Pancreas (tissue), 10 donors: Measurements from ENCODE around the gene CCDC30. TPM values are rescaled to one million over a fixed set of nuclear protein-coding genes. Genes with fewer than 3 reads are reported as not detected.

Source experiments
- ATAC-seq, 4 donors: fragments of 200-7000 bp; cut with Tn5 transposase; one replicate each; pipeline versions ENCODE4 v1.8.0 to v1.9.1; 2020; ENCODE audit warnings: mild to moderate bottlenecking in 4 of 4, moderate library complexity in 4 of 4
- DNase-seq, 6 donors: peaks; one replicate each; pipeline ENCODE4 v3.0.0-alpha.2; 2020
- FAIRE-seq: peaks from 2 replicates; lab custom pipeline; 2012; peaks lifted over from hg19 to GRCh38; lab: Jason Lieb, UNC
- H3K27ac ChIP-seq, 4 donors: fragments of 200-600 bp; sonication (generic); 1 replicate in 3 of 4; 2 replicates in 1 of 4; pipeline versions ENCODE4 v1.5.0 to v1.8.0; 2020
- H3K27me3 ChIP-seq, 4 donors: fragments of 200-600 bp; one replicate each; pipeline ENCODE4 v1.8.0; 2021
- H3K36me3 ChIP-seq, 3 donors: fragments of 200-600 bp; sonication (generic) in 1 of 3; one replicate each; pipeline versions ENCODE4 v1.5.0 to v1.8.0; 2020 to 2021
- H3K4me1 ChIP-seq, 3 donors: fragments of 200-600 bp; one replicate each; pipeline ENCODE4 v1.8.0; 2021
- H3K4me3 ChIP-seq, 4 donors: fragments of 200-600 bp; sonication (generic) in 2 of 4; one replicate each; pipeline versions ENCODE4 v1.5.0 to v1.8.0; 2020 to 2021
- H3K9me3 ChIP-seq, 4 donors: fragments of 200-600 bp; one replicate each; pipeline ENCODE4 v1.8.0; 2021
- WGBS, 2 donors: extraction: QIAGEN DNeasy Blood & Tissue Kit; methylation state at CpG; one replicate each; pipeline ENCODE4 v1.1.7; 2013; 5-methylcytosine and 5-hydroxymethylcytosine counted together
- intact Hi-C, 3 donors: fragments of 100-400 bp; cut with DNase I; formaldehyde crosslinking; loops; one replicate each; pipeline versions ENCODE4 v1.11.1 to v1.14.2; 2022
- polyA plus RNA-seq, 2 donors: library from polyadenylated mRNA; stranded (reverse); fragments of 200-250 nt; gene quantifications; one replicate each; pipeline ENCODE4 v1.2.3, GENCODE V29; 2013
- total RNA-seq, 6 donors: library from RNA; stranded (reverse); fragmentation: NEBNext Ultra II Directional in 4 of 6; extraction: Animal tissue kit (Norgen Biotek cat#: 25700) in 4 of 6; gene quantifications; one replicate each; pipeline versions ENCODE4 v1.2.1 to v1.2.4, GENCODE V29; 2021 to 2023
- TF ChIP-seq, protein P1 (sequence below), 4 donors: fragments of 200-600 bp; sonication (generic) in 3 of 4; IDR thresholded peaks; one replicate each; pipeline versions ENCODE4 v1.5.0 to v1.8.0; 2021; ENCODE audit warnings: antibody characterized with exemption in 4 of 4
- donor health status: healthy with polysubstance abuse.
- donor health status: DM: no; HTN: no; CAD: no; lungs with moderate emphysema.
- donor health status: DM: no; HTN: no; CAD: no.
- donor health status: control.
- donor health status: control.
- donor health status: Bipolar disorder and iron deficiency.
- donor health status: DM: yes; HTN: yes; CAD: no.
- donor health status: DM: no; HTN: no; CAD: no.
- donor health status: DM: no; HTN: no; CAD: no.
- donor health status: DM: yes; HTN: yes; CAD: no.

The CCDC30 gene
- total and polyA plus RNA-seq, 8 donors: 2.0 to 5.6 (median 3.0) TPM

DNA sequence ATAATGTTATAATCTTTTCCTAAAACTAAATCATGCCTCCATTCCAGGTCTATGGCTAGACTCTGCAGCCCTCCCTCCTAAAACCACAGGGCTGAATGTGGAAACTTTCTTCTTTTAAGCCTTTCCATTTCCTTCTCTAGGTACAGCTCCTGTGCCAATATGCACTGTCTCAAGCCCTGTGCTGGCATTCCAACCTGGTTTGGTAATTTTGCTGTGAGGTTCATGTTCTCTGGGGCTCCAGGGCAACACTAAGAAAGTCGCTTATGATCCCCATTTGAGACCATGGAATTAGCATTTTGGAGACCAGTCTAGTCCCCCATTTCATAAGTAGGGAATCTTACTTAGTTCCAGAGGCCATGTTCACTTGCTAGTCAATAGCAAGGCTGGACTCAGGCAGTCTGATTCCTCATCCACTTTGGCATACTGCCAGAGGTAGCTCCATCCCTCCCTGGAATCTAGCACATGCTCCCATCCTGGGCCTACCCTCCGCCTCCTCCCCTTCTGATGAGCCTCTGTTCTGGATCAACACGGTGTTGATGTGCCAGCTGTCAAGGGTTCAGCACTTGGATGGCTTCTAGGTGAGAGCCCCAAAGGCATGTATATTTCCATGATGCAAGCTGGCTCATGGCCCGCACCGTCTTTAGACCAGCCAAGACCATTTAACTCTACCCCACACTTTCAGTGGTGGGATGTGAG is 43.8 kb upstream of the CCDC30 start:
- H3K36me3 ChIP-seq: no peaks in the 10 kb centered on the region
- 89 to 95% methylated on average over 5 of the region's 5 CpGs for whole genome bisulfite sequencing, 2 donors
- no peak overlapping the region for H3K27ac ChIP-seq
- DNase-seq: no peak
- ATAC-seq: no peak
- peaks cover 0 to 13% (median 11%) of the 10 kb centered on the region in 3 donors for H3K4me1 ChIP-seq
- no peak overlapping the region for H3K4me3 ChIP-seq
- no peaks in the 10 kb centered on the region for H3K27me3 ChIP-seq
- intact Hi-C loops: no loop called here
- FAIRE-seq: no peak
- TF ChIP-seq, protein P1, sequence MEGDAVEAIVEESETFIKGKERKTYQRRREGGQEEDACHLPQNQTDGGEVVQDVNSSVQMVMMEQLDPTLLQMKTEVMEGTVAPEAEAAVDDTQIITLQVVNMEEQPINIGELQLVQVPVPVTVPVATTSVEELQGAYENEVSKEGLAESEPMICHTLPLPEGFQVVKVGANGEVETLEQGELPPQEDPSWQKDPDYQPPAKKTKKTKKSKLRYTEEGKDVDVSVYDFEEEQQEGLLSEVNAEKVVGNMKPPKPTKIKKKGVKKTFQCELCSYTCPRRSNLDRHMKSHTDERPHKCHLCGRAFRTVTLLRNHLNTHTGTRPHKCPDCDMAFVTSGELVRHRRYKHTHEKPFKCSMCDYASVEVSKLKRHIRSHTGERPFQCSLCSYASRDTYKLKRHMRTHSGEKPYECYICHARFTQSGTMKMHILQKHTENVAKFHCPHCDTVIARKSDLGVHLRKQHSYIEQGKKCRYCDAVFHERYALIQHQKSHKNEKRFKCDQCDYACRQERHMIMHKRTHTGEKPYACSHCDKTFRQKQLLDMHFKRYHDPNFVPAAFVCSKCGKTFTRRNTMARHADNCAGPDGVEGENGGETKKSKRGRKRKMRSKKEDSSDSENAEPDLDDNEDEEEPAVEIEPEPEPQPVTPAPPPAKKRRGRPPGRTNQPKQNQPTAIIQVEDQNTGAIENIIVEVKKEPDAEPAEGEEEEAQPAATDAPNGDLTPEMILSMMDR (IDR thresholded peaks at IDR 0.05): no peak
- no peaks in the 10 kb centered on the region for H3K9me3 ChIP-seq

DNA sequence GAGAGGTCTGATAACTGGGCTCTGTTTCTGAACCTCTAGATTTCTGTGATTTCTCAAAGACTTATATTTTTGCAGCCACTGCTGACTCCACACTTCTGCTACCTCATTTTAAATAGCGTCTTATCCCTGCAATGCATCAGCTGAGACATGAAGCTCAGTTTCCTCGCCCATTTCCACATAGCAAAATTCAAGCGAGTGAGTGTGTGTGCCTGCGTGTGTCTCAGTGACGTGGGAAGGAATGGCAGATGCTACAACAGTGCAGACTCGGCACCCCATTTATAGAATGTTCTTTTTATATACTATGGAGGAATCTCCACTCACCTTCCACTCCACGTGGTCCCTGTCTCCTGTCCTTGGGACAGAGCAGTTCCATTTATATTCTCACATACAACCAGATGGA is 43.0 kb upstream of the CCDC30 start:
- Histone ChIP-seq H3K36me3 (no peaks in the 10 kb centered on the region), H3K27ac (no peak overlapping the region), H3K9me3 (no peaks in the 10 kb centered on the region), H3K4me1 (peaks cover 0 to 13% (median 11%) of the 10 kb centered on the region in 3 donors), H3K27me3 (no peaks in the 10 kb centered on the region), H3K4me3 (no peak overlapping the region)
- 87 to 88% methylated on average over 7 of the region's 7 CpGs for WGBS, 2 donors
- DNase-seq: no peak
- no peak for FAIRE-seq
- ATAC-seq: no peak
- TF ChIP-seq, protein P1 (IDR thresholded peaks at IDR 0.05): no peak
- intact Hi-C loops: no loop called here

- WGBS, 2 donors: 3 to 4% methylated on average over 10 of the region's 10 CpGs
- H3K36me3 ChIP-seq: no peaks in the 10 kb centered on the region
- peak; percentile 53 to 79 (median 69) for DNase-seq
- intact Hi-C loops: no loop called here
- H3K4me1 ChIP-seq: peaks cover 0 to 13% (median 11%) of the 10 kb centered on the region in 3 donors
- peak; percentile 68 to 84 (median 83) for ATAC-seq
- no peaks in the 10 kb centered on the region for H3K27me3 ChIP-seq
- TF ChIP-seq, protein P1 (IDR thresholded peaks at IDR 0.05): no peak
- FAIRE-seq: no peak
- H3K27ac ChIP-seq: peak overlapping the region in 1 of 4 donors; percentile 20
- no peak overlapping the region for H3K4me3 ChIP-seq
- H3K9me3 ChIP-seq: no peaks in the 10 kb centered on the region
Observed at GRCh38 chr1:42420911-42421585, 42.0 kb upstream of the CCDC30 start.

- no peaks in the 10 kb centered on the region for H3K27me3 ChIP-seq
- DNase-seq (no peak), ATAC-seq (no peak), FAIRE-seq (no peak)
- WGBS, 2 donors: 78 to 83% methylated on average over 9 of the region's 9 CpGs
- TF ChIP-seq, protein P1 (IDR thresholded peaks at IDR 0.05): no peak
- no peak overlapping the region for H3K27ac ChIP-seq
- intact Hi-C loops: no loop called here
- H3K9me3 ChIP-seq: no peaks in the 10 kb centered on the region
- peaks cover 0 to 13% (median 11%) of the 10 kb centered on the region in 3 donors for H3K4me1 ChIP-seq
- H3K36me3 ChIP-seq: no peaks in the 10 kb centered on the region
- H3K4me3 ChIP-seq: no peak overlapping the region
Observed at GRCh38 chr1:42422737-42423136, 40.3 kb upstream of the CCDC30 start.

DNA sequence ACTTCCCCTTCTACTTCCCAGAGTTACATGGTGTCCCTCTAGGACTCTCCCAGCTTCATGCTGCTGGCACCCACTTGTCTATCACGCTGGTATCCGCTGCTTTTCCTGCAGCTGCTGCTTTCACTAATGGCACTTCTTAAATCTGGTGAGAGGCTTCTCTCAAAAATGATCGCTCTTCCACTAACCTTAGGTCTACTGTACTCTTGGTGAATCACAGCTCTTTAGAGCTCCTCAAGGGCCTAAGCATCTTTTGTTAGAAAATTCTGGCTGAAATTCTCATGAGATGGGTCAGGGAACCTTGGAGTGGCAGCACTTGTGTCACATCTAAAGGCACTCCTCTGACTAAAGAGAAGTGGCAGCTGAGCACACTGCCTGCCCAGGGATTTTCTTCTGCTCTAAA is 39.4 kb upstream of the CCDC30 start:
- ATAC-seq (no peak), DNase-seq (no peak), FAIRE-seq (no peak)
- Histone ChIP-seq H3K4me3 (no peak overlapping the region), H3K27me3 (no peaks in the 10 kb centered on the region), H3K36me3 (no peaks in the 10 kb centered on the region), H3K4me1 (peaks cover 0 to 13% (median 11%) of the 10 kb centered on the region in 3 donors), H3K27ac (no peak overlapping the region), H3K9me3 (no peaks in the 10 kb centered on the region)
- TF ChIP-seq, protein P1 (IDR thresholded peaks at IDR 0.05): no peak
- WGBS, 2 donors: 93 to 99% methylated on average over 3 of the region's 3 CpGs
- intact Hi-C loops: no loop called here
